Activated effector memory CD4-positive, alpha-beta T cell treated with anti-CD3 and anti-CD28 coated beads, Interleukin-2, amount 50 U/mL, for 16 hours (primary cell): ENCODE measurements around the gene FRMD1.

Source experiments
- DNase-seq: peaks from one replicate; pipeline ENCODE4 v3.0.0-alpha.2; 2020

FRMD1 gene

DNA sequence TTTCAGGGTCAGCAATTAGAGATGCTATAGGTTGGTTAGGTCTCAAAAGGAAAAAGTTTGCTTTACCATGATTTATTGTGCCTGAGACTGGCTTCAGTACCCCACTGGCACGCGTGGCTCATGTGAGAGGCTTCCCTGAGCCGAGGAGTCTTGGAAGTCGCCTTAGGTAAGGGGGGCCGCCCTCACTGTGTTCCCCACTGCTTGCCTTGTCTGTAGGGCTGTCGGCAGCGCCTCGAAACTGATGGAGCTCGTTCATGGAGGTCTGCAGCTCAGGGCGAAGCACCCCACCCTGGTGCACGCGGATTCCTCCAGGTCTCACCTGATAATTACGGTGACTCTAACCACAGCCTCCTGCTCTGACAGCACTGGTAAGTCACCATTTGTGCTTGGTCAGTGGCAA is 39.2 kb downstream of the FRMD1 start:
- DNase-seq: no peak

DNA sequence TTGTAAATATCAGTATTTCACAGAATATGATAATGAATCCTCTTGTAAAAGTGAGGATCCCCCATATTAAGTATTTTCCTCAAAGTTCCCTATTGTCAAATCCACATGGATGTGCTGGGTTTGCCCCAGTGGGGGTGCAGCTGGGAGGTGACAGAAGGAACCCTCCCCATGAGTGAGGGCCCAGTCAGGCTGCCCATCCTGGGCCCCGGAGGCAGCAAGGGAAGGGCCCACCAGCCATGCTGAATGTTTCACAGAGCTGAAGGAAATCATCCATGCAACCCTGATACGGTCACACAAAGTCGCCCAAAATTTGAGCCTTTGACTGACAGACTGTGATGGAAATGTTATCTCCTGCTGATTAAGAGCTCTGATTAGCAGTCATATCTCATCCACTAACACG is 39.7 kb downstream of the FRMD1 start:
- no peak for DNase-seq

DNA sequence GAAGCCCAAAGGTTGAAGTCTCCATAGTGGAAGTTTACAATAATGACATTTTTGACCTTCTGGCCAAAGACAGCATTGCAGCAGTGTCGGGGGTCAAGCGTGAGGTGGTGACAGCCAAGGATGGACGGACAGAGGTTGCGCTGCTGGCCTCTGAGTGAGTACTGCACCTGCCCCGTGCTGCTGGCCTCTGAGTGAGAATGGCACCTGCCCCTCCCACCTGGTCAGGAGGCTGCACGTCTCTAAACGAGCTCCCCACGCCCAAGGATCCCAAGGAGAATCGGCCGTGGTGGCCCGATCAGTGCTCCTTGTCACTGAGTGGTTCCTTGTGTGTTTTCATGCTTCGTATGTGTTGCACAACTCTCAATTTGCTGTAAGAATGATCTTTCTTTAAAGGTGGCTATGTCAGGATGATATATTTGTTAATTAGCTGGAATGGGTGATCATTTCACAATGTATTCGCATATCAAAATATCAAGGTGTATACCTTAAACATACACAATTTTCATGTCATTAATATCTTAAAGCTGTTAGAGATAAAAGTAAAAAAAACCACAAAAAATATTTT is 40.4 kb downstream of the FRMD1 start:
- no peak for DNase-seq

DNA sequence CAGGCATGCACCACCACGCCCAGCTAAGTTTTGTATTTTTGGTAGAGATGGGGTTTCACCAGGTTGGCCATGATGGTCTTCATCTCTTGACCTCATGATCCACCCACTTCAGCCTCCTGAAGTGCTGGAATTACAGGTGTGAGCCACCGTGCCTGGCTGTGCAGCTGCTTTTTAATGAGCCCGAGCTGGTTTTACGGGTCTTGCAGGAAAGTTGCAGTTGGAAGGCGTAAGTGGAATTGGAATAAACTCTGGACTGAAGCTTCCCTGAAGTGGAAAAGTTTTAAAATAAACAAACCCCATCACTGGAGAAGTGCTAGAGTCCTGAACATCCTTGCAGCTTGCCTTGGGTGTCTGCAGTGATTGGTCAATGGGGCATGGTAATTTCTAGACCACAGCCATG is 41.2 kb downstream of the FRMD1 start:
- DNase-seq: no peak

DNA sequence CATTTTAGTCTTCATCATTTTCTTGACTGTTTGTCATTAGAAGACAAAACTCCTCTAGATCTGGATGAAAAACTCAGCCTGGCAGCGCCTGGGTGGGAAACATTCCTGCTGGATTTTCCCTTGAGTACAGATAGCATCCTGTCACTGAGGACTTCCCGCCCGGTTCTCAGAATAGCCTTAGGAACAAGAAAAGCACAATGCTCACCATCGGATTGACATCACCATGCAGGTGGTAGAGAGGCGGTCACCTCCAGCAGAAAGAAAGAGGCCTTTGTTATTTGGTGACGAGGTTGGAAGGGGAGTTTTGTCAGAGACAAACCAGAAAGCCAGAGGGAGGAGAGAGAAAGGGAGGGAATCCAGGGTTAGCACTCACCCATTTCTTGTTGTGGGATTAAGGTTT is 41.8 kb downstream of the FRMD1 start:
- no peak for DNase-seq

DNA sequence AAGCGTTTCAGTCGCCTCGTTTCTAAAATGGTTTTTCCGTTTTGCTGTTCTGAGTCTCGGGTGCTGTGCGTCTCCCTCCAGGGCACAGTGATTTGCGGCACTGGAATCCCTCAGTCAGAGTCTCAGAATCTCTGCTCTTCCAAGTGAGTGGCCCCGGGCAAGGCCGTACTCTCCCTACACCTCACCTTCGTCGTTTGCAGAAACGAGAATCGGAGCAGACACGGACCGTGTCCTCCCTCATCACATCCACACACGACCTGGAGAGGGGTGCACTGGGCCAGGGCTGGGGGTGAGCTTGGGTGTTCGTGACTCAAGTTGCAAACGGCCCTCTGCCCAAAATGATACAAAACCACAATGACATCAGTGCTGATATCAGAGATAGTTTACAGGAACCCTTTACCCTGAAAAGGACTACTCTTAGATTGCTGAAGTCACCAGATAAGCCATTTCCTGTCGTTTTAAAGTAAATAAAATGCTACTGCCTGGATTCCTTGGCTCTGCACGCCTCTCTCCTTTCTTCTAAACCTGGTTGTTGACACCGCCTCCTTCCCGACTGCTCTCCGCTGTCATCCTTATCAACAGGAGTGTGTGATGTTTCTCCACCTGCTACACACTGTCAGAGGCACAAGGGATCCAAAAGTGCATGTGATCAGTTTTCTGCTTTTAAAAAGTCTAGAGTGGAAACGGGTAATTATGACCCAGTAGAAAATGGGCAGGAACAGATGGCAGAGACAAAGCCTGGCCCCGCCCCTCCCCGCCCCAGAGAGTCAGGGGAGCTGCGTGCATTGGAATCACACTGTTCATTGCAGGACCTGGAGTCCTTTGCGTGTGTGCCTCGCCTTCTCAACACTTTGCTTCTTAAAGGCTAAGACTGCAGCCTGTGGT is 43.1 kb downstream of the FRMD1 start:
- no peak for DNase-seq

DNA sequence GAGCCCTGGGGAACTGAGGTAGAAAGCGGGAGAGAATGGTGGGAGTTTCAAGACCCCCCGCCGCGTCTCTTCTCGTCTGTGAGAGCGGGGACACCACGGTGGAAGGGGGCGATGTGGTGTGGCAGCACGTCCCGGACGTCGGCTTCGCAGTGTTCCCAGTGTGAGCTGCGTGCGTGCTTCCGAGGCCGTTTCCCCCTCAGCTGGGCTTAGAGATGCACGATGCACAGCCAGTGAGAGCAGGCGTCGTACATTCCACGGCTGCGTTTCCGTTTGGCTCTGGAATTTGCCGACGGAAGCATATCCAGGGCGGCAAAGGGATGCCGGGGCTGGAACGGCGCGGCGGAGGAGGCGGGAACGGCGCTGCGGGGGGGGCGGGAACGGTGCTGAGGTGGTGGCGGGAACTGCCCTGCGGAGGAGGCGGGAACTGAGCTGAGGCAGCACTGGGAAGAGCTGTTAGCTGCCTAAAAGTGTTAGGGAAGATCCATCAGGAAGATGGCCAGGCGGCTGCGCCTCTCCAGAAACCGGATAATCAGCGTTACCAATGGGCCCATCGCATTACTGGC is 43.8 kb downstream of the FRMD1 start:
- no peak for DNase-seq

DNA sequence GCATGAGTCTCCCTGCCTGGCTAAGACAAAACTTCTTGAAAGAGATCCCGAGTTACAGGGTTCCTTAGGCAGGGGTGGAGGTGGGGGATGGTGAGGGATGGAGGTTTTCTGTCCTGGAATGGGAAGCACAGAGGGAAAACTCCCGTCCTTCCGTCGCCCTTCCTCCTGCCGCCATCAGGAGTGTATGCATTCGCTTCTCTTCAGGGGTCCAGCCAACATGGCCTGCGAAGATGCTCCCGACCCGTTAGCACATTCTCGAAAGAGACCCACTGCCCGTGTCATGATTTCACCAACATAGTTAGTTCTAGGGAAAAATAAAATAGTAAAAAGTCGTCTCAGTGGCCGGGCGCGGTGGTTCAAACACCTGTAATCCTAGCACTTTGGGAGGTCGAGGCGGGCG is 44.5 kb downstream of the FRMD1 start:
- DNase-seq: no peak

DNA sequence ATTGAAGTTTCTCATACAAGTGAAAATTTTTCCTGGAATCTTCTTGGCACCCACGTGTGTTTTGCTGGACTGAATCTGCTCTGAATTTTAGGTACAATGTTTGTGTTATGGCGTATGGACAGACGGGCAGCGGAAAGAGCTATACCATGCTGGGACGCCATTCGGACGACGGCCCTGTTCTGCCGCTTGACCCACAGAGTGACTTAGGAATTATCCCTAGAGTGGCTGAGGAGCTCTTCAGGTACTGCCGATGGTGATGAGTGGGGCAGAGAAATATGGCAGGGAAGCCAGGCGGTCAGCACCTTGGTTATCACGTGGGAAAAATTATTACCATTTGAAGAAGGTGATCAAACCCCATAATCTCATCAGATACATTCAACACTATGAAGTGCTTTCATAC is 45.2 kb downstream of the FRMD1 start:
- DNase-seq: no peak

DNA sequence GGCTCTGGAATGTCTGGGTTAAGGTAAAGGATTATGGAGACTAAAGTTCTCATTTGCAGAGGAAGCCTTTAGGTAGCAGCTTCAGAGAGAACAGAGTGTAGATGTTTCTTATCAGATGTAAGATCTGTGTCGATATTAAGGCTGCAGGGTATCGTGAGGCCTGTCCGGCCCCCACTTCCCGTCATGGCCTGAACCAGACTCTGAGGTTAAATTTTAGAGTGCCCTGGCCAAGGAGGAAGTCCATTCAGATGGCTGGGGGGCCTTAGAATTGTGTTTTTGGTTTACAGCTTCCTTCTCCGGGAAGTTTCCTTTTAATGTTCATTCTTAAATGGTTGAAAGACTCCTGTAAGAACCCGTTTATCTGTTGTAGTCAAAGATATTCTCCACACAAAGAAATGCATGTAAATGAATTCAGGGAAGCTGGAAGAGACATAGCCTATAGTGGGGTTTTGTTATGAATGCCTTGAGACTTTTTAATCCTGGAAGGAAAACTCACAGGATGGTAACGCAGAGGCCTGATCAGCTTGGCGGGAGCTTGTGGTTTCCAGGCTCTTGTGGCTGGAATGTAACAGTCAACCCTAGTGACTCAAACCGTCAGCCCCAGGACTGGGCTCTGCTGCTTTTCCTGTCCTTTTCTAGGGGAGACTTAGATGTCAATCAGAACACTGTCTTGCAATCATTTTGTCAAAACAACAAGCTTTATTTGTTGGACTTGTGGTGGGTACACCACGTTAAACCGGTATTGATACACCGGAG is 46.8 kb downstream of the FRMD1 start:
- DNase-seq: no peak

DNA sequence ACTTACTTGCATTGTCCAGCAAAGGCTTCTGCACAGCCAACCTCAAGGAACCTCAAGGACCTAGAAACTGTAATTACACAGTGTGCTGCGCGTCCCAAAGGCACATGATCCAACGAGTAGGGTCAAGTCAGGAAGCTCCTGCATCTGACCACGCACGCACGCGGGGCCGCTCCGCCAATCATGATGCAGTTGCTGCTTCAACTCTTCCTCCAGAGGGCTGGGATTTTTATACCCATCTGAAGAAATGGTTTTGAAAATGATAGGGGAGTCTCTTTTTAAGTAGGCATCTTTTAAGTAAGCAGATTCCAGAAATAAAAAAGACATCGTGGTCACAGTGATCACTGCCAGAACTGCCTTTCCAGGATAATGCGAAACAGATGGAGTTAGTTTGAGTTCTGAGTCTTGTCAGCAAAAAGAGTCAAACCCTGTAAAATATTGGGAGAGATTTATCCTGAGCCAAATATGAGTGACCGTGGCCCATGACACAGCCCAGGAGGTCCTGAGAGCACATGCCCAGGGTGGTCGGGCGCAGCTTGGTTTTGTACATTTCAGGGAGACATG is 47.5 kb downstream of the FRMD1 start:
- no peak for DNase-seq

DNA sequence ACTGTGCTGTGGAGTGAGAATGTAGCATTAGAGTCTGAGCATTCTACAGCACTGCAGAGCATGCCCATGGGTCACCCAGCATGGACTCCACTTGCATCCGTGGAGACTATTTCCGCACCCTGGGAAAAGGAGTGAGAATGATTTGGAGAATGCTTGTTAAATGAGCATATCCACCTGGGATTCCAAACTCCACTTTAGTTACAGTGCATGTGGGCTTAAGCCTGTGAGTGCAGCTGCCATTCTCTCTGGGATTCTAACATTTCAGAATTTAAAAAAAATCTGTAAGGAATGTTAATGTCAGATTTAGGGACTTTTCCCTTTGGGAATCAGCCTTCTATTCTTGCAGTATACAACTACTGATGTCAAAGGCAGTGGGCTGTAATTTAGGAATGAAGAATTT is 48.1 kb downstream of the FRMD1 start:
- DNase-seq: no peak

DNA sequence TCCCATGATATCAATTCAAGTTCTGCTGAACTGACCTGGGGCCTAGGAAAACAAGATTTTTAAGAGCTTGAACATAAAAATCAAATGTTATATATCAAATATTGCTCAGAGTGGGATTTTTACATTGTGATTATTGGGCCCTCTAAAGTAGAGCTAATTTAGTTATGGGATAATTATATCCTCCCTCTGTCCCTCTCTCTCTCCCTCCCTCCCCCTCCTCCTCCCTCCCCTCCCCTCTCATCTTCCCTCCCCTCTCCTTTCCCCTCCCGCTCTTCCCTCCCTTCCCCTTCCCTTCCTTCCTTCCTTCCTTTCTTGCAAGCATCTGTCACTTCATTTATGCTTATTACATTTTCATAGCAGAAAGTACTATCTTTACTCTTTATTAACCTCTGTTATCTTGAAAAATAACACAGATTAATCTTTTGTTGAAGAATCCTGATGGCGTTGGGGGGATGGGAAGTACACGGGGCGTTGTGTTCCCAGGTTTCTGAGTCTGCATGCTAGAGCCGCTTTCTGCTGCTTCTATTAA is 48.7 kb downstream of the FRMD1 start:
- no peak for DNase-seq

DNA sequence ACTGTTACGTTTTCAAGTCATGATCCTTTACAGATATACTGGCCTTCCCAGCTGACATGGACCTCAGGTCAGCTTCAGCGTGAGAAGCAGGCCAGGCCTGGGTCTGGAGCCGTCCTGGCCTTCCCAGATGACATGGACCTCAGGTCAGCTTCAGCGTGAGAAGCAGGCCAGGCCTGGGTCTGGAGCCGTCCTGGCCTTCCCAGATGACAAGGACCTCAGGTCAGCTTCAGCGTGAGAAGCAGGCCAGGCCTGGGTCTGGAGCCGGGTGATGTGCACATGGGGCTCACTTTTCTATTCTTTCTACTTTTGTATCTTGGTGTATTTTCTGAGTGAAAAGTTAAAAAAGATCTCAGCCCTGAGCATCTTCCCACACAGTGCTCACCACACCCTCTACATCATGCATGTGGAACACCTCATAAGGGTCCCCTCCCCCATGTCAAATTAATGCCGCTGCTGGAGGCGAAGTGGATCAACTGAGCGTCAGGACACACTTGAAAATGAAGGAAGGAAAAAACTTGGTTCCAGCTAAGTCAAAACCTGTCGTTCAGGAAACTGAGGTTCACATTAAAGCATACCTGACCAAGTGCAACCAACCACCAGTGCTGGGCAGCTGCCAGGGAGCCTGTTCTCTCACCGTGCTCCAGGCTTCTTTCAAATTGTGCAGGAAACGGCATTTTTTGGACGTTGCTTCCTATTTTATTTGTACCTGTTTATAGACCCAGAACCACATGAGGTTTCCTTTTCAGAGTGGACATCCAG is 49.4 kb downstream of the FRMD1 start:
- DNase-seq: no peak

DNA sequence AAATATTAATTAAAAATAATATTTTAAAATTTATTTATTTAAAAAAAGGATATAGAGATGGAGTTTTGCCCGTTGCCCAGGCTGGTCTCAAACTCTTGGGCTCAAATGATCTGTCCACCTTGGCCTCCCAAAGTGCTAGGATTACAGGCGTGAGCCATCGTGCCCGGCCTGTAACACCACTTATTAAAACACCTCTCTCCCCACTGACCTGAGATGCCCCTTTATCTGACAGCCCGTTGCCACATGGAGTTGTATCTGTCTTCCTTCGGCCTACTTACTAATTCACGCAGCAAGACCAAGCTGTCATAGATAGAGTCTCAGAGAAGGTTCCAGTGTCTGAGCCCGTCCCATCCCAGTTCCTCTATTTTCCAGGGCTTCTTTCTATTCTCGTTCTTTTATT is 50.8 kb downstream of the FRMD1 start:
- no peak for DNase-seq

DNA sequence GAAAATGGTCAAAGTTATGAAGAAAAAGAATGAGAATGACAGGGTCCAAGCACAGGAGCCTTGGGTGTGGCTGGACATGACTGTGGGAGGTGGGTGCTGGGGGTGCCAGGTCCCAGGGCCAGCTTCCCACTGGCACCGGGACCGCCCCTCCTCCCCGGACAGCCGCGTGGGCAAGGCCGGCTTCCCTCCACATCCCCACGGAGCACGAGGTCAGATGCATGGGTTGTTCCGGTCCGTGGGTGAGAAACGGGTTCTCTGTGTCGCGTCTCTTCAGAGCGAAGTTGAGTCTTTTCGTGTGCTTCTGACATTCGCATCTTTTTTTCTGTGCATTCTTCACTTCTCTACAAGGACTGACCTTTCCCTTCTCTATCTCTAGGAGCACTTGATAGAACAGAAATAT is 51.5 kb downstream of the FRMD1 start:
- no peak for DNase-seq

DNA sequence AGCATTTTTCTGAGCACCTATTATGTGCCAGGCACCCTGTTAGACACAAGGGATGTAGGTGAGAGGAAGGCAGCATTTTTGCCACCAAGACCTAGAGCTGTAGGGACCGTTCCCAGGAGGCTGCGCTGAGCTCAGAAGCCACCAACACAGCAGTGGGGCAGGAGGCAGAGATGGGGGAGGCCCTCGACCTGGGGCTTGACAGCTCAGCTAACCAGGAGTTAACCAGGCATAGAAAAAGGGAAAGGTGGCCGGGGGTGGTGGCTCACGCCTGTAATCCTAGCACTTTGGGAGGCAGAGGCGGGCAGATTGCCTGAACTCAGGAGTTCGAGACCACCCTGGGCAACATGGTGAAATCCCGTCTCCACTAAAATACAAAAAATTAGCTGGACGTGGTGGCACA is 52.1 kb downstream of the FRMD1 start:
- DNase-seq: no peak

DNA sequence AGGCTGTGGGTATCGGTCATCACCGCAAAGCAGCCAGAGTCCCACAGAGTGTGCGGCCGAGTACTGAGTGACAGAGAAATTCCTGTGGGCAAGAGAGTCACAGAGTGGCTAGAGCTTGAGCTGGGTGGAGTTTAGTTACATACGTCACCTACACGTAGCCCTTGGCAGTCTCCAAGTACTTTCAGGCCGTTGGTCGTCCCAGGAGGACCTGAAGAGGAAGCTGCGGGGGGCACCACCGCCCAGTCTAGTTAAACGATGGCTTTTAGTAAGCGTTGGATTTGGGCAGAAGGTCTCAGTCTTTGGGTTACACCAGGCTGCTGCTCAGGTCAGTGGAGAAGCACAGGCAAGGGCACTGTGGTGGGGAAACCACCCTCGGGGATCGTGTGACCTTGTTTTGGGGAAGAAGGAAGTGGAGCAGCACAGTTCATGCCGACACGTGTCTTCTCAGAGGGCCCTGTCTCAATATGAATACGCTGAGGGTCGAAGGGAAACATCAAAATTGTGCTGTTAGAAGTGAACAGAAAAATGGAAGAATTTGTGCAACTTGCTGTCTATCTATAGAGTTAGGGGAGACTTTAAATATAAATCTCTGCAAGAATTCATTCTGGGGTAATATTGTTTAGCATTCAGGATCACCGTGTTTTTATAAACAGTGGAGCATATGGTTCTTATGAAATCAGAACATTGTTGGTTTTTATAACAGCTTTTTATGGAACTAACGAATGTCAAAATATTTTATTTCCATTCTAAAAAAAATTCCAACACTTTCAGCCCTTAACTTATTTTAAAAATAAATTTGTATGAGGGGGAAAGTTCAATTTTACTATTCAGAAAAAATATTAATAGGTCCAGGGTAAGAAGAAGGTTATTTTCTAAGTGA is 52.9 kb downstream of the FRMD1 start:
- no peak for DNase-seq

DNA sequence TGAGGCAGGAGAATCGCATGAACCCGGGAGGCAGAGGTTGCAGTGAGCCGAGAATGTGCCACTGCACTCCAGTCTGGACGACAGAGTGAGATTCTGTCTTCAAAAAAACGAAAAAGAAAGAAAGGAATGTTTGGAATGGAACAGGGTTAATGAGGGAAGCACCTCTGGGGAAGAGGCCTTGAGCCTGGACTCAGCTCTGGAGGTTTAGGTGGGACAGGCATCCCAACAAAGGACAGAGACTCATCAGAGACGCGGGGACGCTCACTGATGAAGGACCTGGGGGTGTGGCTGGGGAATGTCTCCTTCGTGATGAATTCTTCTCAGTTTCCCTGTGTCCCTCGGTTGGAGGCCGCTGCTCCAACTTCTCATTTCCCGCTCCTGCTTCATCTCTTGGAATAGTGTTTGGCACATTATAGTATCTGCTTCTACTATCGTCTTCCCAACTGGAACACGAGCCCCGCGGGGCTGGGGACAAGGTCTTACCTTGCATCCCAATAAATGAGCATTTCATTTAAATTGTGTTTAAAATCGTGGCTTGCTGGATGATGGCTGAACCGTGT is 54.0 kb downstream of the FRMD1 start:
- DNase-seq: no peak

DNA sequence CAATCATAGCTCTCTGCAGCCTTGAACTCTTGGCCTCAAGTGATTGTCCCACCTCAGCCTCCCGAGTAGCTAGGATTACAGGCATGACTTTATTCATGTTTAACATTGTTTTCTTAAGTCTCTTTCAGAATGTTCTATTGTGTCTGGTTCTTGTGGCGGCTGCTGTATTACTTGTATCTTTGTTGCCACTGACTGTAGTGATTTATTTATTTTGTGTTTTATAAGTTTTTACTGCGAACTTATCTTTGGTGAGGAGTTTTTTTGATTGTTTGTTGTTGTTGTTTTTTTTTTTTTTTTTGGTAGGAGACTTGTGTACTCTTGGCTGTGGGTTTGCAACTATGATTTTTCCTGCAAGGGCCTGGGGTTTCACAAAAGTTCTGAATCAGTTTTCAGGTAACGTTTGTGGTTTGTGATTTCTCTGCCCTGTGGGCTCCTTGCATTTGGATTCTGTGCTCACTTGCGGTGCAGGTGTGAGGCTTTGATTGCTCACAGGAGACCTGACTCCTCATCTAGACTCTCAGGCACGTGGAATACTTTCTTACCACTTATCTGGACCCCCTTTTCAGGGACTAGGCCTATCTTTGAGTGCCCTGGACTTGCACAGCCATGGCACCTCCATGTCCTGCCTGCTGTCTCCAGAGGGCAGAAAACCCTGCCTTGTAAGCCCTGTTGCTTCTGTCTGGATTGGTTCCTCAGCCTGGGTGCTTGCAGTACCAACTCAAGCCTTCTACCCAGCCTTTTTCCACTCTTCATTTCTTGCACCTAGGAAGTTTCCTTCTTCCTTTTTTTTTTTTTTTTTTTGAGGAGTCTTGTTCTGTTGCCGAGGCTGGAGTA is 56.3 kb downstream of the FRMD1 start:
- no peak for DNase-seq
